Endometrial microvascular endothelial cells (primary cell): Measurements from ENCODE around the gene SLC7A5. TPM values are rescaled to one million over a fixed set of nuclear protein-coding genes. Genes with fewer than 3 reads are reported as not detected.

Experiments used
- in situ Hi-C: cut with HindIII; loops from 2 replicates; pipeline ENCODE4 v1.10.0; 2017; ENCODE audit warnings: low sequenced_read_pairs, low pct_unique_long_range_greater_than_20kb; ENCODE audit errors: inconsistent ontology term
- total RNA-seq: library from RNA; depleted of rRNA; stranded (reverse); fragments of >200 nt; gene quantifications from one replicate; pipeline ENCODE4 v1.2.3, GENCODE V29; 2015; ENCODE audit errors: inconsistent ontology term

Gene SLC7A5
- total RNA-seq, 1 donor from 2014 or later, result 34.8 TPM

GRCh38 chr16:87838643-87839541 lies 30.4 kb downstream of the SLC7A5 start:
- in situ Hi-C loops, result no loop called here

- in situ Hi-C loops, result no loop called here
Measured at GRCh38 chr16:87837627-87838289, 31.5 kb downstream of the SLC7A5 start.

DNA sequence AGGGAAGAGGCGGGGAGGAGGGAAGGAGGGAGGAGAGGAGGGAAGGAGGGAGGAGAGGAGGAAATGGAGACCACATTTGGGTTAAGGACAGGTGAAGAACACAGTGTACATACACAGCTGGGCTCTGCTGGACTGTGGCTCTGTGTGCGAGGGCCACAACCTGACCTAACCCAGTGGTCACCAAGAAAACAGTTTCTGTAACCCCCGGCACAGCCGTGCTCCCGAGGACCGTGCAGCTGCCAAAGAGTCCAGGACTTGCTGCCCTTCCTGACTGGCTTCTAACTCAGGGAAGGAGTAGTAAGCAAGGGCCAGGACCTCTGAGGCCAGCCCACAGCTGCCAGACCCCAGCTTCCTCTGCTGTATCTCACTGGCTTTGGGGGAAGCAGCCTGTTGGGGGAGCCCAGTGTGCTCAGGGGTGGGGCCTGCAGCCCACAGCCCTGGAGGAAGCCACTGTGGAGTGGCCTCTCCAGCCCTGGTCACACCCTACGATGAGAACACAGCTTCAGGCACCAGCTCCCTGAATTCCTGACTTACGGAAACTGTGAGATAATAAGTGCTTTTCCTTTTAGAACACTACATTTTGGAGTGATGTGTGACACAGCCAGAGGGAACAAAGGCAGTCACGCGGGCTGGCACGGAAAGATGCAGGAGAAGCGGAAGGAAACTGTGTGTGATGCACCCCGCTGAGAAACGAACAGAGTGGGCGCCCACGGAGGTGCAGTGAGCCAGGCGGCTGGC lies 32.3 kb downstream of the SLC7A5 start:
- in situ Hi-C loops, result no loop called here

- in situ Hi-C loops, result no loop called here
Measured at GRCh38 chr16:87836346-87836843, 32.9 kb downstream of the SLC7A5 start.

- in situ Hi-C loops, result no loop called here
Measured at GRCh38 chr16:87835882-87836331, 33.4 kb downstream of the SLC7A5 start.

DNA sequence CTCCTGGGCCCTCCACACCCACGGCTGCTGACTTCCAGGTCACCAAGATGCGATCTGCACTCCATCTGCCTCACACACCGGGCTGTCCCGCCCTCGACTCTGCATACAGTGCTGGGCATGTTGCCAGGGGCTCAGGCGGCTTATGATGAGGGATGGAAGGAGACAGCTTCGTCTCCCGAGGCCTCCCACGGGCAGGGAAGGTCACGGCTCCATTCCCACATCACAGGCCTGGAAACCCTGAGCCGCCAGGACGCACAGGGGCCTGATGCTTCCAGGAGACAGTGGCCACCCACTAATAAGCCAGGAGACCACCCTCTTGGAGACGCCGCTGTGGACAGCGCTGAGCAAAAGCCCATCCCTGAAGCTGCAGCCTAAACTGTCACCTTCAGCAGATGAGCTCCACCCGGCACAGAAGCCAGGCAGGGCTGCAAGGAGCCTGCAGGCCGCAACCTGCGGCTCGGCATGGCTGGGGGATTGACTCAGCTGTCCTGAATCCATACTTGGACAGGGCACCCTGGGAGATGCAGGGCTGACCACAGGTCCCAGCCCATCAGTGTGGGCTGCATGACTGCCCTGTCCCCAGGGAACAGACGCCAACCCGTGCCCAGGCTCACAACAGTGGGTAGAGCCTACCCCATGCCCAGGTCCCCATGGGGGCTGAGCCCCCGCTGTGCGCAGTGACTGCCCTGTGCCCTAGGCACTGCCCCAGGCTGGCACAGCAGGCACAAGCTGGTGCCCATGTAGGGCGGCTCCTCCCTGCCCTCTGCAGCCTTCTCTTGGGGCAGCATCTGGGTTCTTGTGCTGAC lies 34.4 kb downstream of the SLC7A5 start:
- in situ Hi-C loops, result no loop called here

DNA sequence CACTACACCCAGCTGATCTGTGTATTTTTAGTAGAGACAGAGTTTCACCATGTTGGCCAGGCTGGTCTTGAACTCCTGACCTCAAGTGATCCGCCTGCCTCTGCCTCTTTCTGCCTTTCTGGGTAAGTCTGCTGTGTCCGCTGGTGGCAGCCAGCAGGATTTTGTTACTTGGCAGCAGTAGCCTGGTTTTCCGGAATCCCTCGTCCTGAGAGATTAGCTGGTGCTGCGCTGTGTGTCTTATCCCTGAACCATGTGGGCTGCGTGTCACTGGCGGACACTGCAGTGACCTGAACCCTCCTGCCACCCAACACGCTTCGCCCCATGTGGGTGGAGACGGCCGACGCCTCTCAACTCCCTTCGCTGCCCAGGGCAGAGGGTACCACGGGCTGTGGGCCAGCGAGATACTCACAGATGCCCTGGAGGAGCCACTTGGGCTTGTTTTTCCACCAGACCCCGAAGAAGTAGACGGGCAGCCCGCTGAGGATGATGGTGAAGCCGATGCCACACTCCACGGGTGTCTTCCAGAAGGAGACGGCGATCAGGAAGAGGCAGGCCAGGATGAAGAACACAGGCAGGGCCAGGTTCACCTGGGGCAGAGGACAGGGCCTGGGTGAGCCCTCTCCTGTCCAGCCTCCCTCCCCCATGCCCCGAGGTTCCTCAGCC lies 35.2 kb downstream of the SLC7A5 start:
- in situ Hi-C loops, result no loop called here

DNA sequence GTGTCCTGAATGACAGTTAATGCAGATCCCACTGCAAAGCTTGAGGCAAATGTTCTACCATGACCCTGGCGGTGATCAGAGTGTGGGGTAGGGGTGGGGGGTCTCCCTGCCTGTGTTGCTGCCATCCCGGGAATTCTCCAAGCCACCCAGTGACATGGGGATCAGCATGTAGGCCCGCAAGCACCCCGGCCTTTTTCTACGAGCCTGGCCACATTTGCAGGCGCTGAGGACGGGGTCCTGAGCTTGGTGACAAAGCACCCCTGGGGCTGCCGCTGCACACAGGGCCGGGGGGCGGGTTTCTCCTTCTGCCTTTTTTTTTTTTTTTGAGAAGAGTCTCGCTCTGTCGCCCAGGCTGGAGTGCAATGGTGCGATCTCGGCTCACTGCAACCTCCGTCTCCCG lies 35.8 kb downstream of the SLC7A5 start:
- in situ Hi-C loops, result no loop called here

DNA sequence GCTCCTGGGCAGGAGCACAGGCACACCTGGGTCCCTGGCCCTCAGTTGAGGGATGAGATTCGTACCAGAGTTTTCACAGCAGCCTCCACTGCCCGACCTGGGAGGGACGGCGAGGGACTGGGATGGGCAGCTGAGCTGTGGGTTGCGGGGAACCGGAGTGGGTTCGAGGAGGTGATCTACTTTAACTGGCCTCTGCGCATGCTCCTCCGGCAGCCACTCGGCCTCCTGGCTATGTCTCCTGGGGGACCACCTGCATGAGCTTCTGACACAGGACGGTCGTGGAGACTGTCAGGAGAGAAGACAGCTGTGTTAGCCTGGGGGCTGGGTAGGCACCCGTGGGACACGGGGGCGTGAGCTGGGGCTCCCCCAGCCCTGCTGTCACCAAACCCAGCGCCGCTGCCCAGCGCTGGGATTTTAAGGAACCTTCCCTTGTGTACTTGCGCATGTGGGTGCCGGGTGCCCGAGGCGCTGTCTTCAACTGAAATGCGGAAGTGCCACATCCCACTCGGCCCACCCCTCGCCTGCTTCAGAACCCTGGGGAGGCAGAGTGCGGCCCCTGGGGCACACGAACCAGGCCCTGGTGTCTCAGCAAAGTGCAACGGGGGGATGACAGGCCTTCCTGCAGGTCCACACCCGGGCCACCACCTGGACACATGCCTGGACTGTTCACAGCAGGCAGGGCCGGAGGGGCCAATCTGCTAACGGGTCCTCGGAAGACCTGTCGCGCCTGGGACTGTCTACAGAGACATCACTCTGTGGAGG lies 36.4 kb downstream of the SLC7A5 start:
- in situ Hi-C loops, result no loop called here

GRCh38 chr16:87832137-87832527 lies 37.2 kb downstream of the SLC7A5 start:
- in situ Hi-C loops, result no loop called here

- in situ Hi-C loops, result no loop called here
Measured at GRCh38 chr16:87831421-87832136, 37.7 kb downstream of the SLC7A5 start.

GRCh38 chr16:87830673-87831420 lies 38.5 kb downstream of the SLC7A5 start:
- in situ Hi-C loops, result no loop called here

DNA sequence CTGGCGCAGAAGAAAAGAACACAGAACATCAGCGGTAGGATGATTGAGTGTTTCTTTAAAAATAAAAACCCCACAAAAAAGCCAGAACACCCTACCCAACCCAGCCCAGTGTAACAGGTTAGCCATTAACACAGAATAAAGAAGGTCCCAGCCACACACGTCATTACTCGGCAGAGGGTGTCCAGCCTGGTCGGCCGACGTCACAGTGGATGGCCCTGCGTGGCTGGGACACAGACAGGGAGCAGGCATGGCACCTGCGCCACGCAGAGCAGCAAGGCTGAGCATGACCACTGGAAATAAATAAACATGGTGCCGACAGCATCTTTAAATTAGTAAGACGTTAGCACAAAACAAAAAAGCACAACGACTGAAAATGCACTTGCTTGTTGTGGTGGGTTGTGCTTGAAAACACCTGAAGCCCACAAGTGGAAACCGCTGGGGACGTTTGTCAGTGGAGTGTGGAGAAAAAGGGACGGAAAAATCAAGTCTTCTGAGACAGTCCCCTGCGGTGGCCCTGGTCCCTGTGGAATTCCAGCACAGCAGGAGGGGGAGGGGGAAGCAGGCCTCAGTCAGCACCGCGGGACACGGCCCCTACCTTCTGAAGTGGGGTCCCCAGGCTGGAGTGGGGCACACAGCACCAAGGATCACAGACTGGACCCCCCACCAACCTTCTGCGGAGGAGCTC lies 39.2 kb downstream of the SLC7A5 start:
- in situ Hi-C loops, result no loop called here

DNA sequence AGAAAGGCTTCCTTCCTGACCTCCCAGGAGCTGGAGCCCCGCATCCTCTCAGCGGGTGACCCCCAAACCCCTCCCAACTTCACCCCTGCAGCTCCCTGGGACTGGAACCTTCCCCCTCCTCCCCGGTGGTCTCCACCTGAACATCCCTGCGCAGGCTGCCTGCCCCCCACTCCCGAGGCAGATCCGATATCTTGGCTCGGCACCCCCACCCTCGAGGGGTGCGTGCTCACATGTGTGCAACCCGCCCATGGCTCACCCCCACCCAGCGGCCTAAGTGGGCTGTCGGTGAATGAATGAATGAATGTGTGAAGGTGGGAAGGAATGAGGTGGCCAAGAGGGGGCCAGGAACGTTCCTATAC lies 39.7 kb downstream of the SLC7A5 start:
- in situ Hi-C loops, result no loop called here

DNA sequence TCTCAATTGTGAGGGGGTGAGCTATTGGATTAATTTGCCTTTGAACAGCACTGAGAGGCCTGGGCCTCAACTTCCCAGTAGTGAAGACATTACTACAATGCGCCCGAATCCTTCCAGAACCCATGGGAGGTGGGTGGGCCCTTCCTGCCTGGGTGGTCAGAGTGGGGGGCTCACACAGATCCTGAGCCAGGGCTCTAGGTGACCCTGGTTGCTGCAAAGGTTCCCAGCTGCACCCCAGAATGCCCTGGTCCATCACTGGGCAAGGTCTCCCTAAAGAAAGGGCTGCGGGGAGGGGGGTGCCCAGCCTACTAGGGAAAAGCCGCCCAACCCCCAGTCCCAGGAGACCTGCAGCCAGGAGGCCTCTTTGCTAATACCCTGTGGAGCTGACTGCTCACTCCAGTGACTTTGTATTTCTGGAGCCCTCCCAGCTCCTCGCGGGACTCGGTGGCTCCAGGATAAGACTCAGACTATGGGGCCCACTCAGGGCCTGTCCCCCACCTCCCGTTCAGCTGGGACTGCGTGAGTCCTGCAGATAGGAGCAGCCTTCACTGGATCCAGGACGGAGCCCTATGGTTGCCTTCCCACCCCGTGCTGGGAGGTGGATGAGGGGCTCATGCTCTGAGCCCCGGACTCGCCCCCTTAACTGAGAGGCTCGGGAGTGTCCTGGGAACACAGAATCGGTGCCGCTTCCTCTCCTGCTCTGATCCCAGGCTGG lies 40.2 kb downstream of the SLC7A5 start:
- in situ Hi-C loops, result no loop called here
